Esophagus squamous epithelium (tissue), 4 donors: ENCODE results near the gene SLC2A4RG.

Experiments used
- CTCF ChIP-seq, 6 experiments: fragments of 450-650 bp in 4 of 6; fragments of 200-600 bp in 2 of 6; sonication (generic) in 2 of 6; IDR thresholded peaks; one replicate each; pipeline ENCODE4 v1.5.1; 2016 to 2019; ENCODE audit warnings: antibody characterized with exemption in 6 of 6, mild to moderate bottlenecking in 4 of 6, moderate library complexity in 4 of 6
- POLR2A ChIP-seq, 4 donors: fragments of 450-650 bp; IDR thresholded peaks; one replicate each; pipeline ENCODE4 v1.6.1; 2017; ENCODE audit warnings: antibody characterized with exemption in 4 of 4, mild to moderate bottlenecking in 4 of 4, moderate library complexity in 3 of 4

GRCh38 chr20:63752411-63753101 is 13.0 kb downstream of the SLC2A4RG start:
- no peak for TF ChIP-seq CTCF (IDR thresholded peaks at IDR 0.05)
- no peak for TF ChIP-seq POLR2A (IDR thresholded peaks at IDR 0.05)
